MM.1S (cell line): ENCODE data around the gene NANOS3.

Experiments
- EZH2 ChIP-seq: fragments of 300-600 bp; sonication (generic); optimal IDR thresholded peaks from 2 replicates; pipeline ENCODE3; 2017; ENCODE audit warnings: low read depth, mild to moderate bottlenecking, antibody characterized with exemption, low read length, mixed read lengths
- TF ChIP-seq, protein P1 (sequence below): fragments of 300-600 bp; sonication (generic); IDR thresholded peaks from 2 replicates; pipeline ENCODE4 v1.5.1; 2016; ENCODE audit warnings: antibody characterized with exemption, low read length, mixed read lengths

DNA sequence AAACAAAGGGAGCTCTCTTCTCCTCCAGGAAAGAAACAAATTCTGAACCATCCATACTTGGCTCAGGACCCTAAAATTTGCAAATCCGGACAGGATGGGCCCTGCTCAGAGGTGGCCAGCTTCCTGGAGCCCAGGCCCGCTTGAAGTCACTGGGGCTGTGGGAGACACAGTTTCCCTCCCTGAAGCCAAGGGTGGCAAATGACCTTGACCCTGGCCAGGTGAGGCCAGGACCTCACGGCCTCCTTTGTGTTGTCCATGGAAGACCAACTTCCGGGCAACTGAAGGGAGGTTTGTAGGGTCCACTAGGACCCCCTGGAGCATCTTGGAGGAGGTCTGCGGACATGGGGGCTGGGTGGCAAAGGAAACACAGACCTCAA is 5.5 kb downstream of the NANOS3 start:
- TF ChIP-seq, protein P1, sequence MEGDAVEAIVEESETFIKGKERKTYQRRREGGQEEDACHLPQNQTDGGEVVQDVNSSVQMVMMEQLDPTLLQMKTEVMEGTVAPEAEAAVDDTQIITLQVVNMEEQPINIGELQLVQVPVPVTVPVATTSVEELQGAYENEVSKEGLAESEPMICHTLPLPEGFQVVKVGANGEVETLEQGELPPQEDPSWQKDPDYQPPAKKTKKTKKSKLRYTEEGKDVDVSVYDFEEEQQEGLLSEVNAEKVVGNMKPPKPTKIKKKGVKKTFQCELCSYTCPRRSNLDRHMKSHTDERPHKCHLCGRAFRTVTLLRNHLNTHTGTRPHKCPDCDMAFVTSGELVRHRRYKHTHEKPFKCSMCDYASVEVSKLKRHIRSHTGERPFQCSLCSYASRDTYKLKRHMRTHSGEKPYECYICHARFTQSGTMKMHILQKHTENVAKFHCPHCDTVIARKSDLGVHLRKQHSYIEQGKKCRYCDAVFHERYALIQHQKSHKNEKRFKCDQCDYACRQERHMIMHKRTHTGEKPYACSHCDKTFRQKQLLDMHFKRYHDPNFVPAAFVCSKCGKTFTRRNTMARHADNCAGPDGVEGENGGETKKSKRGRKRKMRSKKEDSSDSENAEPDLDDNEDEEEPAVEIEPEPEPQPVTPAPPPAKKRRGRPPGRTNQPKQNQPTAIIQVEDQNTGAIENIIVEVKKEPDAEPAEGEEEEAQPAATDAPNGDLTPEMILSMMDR, result no peak
- no peak for TF ChIP-seq EZH2
